HEK293 (cell line): ENCODE results near the gene TBX15.

Experiments used
- CTCF ChIP-seq: fragments of 450-650 bp; formaldehyde crosslinking; IDR thresholded peaks from 2 replicates; pipeline ENCODE4 v1.5.1; 2016; ENCODE audit warnings: missing biosample characterization, missing genetic modification characterization
- ZNF239 ChIP-seq: fragments of 450-650 bp; formaldehyde crosslinking; IDR thresholded peaks from 2 replicates; pipeline ENCODE4 v1.5.1; 2016; ENCODE audit warnings: missing biosample characterization, missing genetic modification characterization

GRCh38 chr1:118902299-118902698, 85.8 kb downstream of the TBX15 start:
- TF ChIP-seq CTCF (tag by site-specific recombination) (no peak), ZNF239 (no peak)
